Vagina (tissue), 2 donors: ENCODE data around the gene SFT2D3.

ENCODE experiments used
- POLR2A ChIP-seq, 2 donors: fragments of 450-650 bp; IDR thresholded peaks; one replicate each; pipeline ENCODE4 v1.6.1; 2017; ENCODE audit warnings: antibody characterized with exemption in 2 of 2, mild to moderate bottlenecking in 2 of 2, moderate library complexity in 2 of 2
- TF ChIP-seq, protein P1 (sequence below), 3 experiments: fragments of 450-650 bp in 2 of 3; fragments of 200-600 bp in 1 of 3; sonication (generic) in 1 of 3; IDR thresholded peaks; one replicate each; pipeline ENCODE4 v1.5.1; 2017 to 2019; ENCODE audit warnings: antibody characterized with exemption in 3 of 3, mild to moderate bottlenecking in 2 of 3, moderate library complexity in 2 of 3

DNA sequence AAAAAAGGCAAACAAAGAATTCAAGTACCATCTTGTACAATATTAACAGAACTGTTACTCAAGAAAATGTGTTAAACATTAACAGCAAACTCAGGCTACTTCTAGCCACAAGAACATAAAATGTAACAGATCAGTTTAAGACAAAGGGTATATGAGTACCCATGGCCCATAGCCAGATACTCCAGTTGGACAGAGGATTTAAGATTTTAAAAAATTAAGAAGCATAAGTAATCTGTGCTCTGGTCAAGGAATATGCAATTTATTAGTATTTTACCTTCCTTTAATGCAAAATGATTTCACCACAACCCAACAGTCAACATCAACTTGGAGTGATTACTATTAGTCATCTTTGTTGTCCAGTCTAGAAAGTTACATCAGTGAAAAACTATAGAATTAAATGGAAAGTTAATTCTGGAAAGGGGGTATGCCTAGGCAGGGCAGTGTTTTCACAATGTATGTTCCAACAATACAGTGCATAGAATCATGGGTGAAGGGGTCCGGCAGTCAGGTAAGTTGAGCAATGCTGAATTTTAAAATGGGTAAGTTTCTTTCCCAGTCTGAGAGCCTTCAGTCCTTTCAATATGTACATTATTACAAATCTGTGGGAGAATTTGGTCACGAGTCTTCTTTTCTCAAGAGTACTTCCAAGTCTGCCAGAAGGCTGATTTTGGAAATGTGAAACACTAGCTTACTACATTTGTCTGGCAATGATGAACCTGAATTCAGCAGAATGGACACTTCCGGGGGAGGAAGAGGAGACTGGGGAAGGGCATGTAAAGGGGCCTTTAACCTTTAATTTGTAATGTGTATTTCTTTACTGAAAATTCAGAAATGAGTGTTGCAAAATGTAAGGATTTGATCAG, 34.5 kb downstream of the SFT2D3 start:
- TF ChIP-seq, protein P1, sequence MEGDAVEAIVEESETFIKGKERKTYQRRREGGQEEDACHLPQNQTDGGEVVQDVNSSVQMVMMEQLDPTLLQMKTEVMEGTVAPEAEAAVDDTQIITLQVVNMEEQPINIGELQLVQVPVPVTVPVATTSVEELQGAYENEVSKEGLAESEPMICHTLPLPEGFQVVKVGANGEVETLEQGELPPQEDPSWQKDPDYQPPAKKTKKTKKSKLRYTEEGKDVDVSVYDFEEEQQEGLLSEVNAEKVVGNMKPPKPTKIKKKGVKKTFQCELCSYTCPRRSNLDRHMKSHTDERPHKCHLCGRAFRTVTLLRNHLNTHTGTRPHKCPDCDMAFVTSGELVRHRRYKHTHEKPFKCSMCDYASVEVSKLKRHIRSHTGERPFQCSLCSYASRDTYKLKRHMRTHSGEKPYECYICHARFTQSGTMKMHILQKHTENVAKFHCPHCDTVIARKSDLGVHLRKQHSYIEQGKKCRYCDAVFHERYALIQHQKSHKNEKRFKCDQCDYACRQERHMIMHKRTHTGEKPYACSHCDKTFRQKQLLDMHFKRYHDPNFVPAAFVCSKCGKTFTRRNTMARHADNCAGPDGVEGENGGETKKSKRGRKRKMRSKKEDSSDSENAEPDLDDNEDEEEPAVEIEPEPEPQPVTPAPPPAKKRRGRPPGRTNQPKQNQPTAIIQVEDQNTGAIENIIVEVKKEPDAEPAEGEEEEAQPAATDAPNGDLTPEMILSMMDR (IDR thresholded peaks at IDR 0.05), result no peak
- no peak for TF ChIP-seq POLR2A (IDR thresholded peaks at IDR 0.05)
